Breast epithelium (tissue), 3 donors: Measurements from ENCODE around the gene PARP2.

Experiments used
- CTCF ChIP-seq, 3 donors: fragments of 450-650 bp; IDR thresholded peaks; one replicate each; pipeline ENCODE4 v1.5.1; 2016 to 2017; ENCODE audit warnings: antibody characterized with exemption in 3 of 3, mild to moderate bottlenecking in 3 of 3, moderate library complexity in 3 of 3
- POLR2A ChIP-seq: fragments of 450-650 bp; IDR thresholded peaks from one replicate; pipeline ENCODE4 v1.6.1; 2016; ENCODE audit warnings: antibody characterized with exemption, mild to moderate bottlenecking, moderate library complexity
- POLR2AphosphoS5 ChIP-seq, 3 donors: sonication (generic); formaldehyde crosslinking; IDR thresholded peaks; one replicate each; pipeline ENCODE4 v1.6.1; 2017; ENCODE audit warnings: antibody characterized with exemption in 3 of 3

- TF ChIP-seq CTCF (IDR thresholded peaks at IDR 0.05) (no peak), POLR2A (no peak), POLR2AphosphoS5 (IDR thresholded peaks at IDR 0.05) (no peak)
Measured at GRCh38 chr14:20317720-20318119, 25.7 kb upstream of the PARP2 start.
